IMR-90 (cell line): ENCODE results near the gene UBXN2A. TPM values are rescaled to one million over a fixed set of nuclear protein-coding genes. Genes with fewer than 3 reads are reported as not detected.

Source experiments
- CHD1 ChIP-seq: IDR thresholded peaks from 2 replicates; pipeline ENCODE4 v1.6.1; 2012; ENCODE audit warnings: low read depth, low read length, improper control_type of control experiment
- MAFK ChIP-seq: IDR thresholded peaks from 2 replicates; pipeline ENCODE4 v1.6.1; 2012; ENCODE audit warnings: low read depth, low read length, improper control_type of control experiment
- MXI1 ChIP-seq: IDR thresholded peaks from 2 replicates; pipeline ENCODE4 v1.6.1; 2012; ENCODE audit warnings: low read depth, mild to moderate bottlenecking, low read length, moderate library complexity, borderline replicate concordance
- NFE2L2 ChIP-seq: fragments of 150-350 bp; IDR thresholded peaks from 2 replicates; pipeline ENCODE4 v1.6.1; 2016; ENCODE audit warnings: low read depth, mild to moderate bottlenecking, low read length
- RCOR1 ChIP-seq: IDR thresholded peaks from 2 replicates; pipeline ENCODE4 v1.6.1; 2012; ENCODE audit warnings: mild to moderate bottlenecking, low read length, improper control_type of control experiment; ENCODE audit not compliant: insufficient replicate concordance
- polyA plus RNA-seq, 3 experiments: library from polyadenylated mRNA; depleted of rRNA; stranded (reverse); fragments of >200 nt; gene quantifications; 2 replicates each; pipeline ENCODE4 v1.2.3, GENCODE V29; 2012; ENCODE audit warnings: low replicate concordance in 1 of 3
- total RNA-seq: library from RNA; depleted of rRNA; stranded (reverse); fragments of >200 nt; gene quantifications from 2 replicates; pipeline ENCODE4 v1.2.3, GENCODE V29; 2012

UBXN2A gene
- total and polyA plus RNA-seq, 2 of the 4 experiments (the other 2 are of a cell fraction): 4.6 to 7.7 TPM

DNA sequence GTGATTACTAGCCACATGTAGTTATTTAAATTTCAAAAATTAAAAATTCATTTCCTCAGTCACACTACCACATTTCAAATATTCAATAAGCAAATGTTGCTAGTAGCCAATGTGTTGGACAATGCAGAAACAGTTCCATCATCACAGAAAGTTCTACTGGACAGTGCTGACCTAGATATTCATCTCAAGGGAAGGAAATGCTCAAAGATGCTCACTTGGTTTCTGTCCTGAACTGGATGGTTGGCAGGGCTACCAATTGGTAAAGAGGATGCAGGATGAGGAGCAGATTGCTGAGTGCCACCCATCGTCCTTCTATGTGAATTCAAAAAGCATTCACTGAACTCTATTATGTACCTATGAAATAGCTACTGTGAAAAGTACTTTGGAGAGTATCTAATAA lies 6.0 kb upstream of the UBXN2A start (continued):
- TF ChIP-seq CHD1 (no peak), MXI1 (no peak), NFE2L2 (no peak), RCOR1 (no peak), MAFK (no peak)
